T-helper 2 cell treated with Interferon-gamma antibody and Interleukin-4, amounts not matched to agents 5 μg/mL and 100 μg/mL, for 36 hours (primary cell): ENCODE data around the gene KATNB1.

Source experiments
- DNase-seq: peaks from one replicate; pipeline ENCODE4 v3.0.0; 2021; ENCODE audit warnings: low spot score
- H3K27ac Mint-ChIP-seq: one replicate; pipeline ENCODE4 v1.8.0; 2021; ENCODE audit warnings: mild to moderate bottlenecking, mixed read lengths
- H3K27me3 Mint-ChIP-seq: one replicate; pipeline ENCODE4 v1.8.0; 2021; ENCODE audit warnings: low read depth, mixed read lengths
- H3K36me3 Mint-ChIP-seq: one replicate; pipeline ENCODE4 v1.8.0; 2021; ENCODE audit warnings: low read depth, mixed read lengths
- H3K4me1 Mint-ChIP-seq: one replicate; pipeline ENCODE4 v1.8.0; 2021; ENCODE audit warnings: low read depth, mixed read lengths
- H3K4me3 Mint-ChIP-seq: one replicate; pipeline ENCODE4 v1.8.0; 2022; ENCODE audit warnings: mild to moderate bottlenecking, moderate library complexity, mixed read lengths
- H3K9me3 Mint-ChIP-seq: one replicate; pipeline ENCODE4 v1.8.0; 2021; ENCODE audit warnings: mixed read lengths

The KATNB1 gene

GRCh38 chr16:57803134-57803990 lies 67.8 kb downstream of the KATNB1 start:
- no peak for DNase-seq
- peaks cover 68% of the 10 kb centered on the region for H3K27me3 Mint-ChIP-seq
- no peaks in the 10 kb centered on the region for H3K36me3 Mint-ChIP-seq
- H3K27ac Mint-ChIP-seq, result no peak overlapping the region
- peaks cover 22% of the 10 kb centered on the region for H3K4me1 Mint-ChIP-seq
- peak overlapping the region; percentile 87 for H3K4me3 Mint-ChIP-seq
- no peaks in the 10 kb centered on the region for H3K9me3 Mint-ChIP-seq

GRCh38 chr16:57804111-57804837 lies 68.7 kb downstream of the KATNB1 start:
- no peak overlapping the region for H3K27ac Mint-ChIP-seq
- H3K9me3 Mint-ChIP-seq, result no peaks in the 10 kb centered on the region
- DNase-seq, result no peak
- H3K27me3 Mint-ChIP-seq, result peaks cover 64% of the 10 kb centered on the region
- H3K36me3 Mint-ChIP-seq, result no peaks in the 10 kb centered on the region
- H3K4me3 Mint-ChIP-seq, result no peak overlapping the region
- H3K4me1 Mint-ChIP-seq, result peaks cover 22% of the 10 kb centered on the region

- no peak overlapping the region for H3K27ac Mint-ChIP-seq
- DNase-seq, result no peak
- H3K9me3 Mint-ChIP-seq, result no peaks in the 10 kb centered on the region
Measured at GRCh38 chr16:57805176-57805575, 69.6 kb downstream of the KATNB1 start.

More at GRCh38 chr16:57805176-57805575, 69.6 kb downstream of the KATNB1 start:
- peaks cover 56% of the 10 kb centered on the region for H3K27me3 Mint-ChIP-seq
- peaks cover 24% of the 10 kb centered on the region for H3K4me1 Mint-ChIP-seq
- H3K36me3 Mint-ChIP-seq, result no peaks in the 10 kb centered on the region
- H3K4me3 Mint-ChIP-seq, result no peak overlapping the region
